H1 (cell line): ENCODE data around the gene PITRM1. TPM values are rescaled to one million over a fixed set of nuclear protein-coding genes. Genes with fewer than 3 reads are reported as not detected.

Source experiments
- CTCF ChIA-PET: fragments of 300-600 bp; sonication (Branson Sonifier 250); formaldehyde crosslinking; loops from one replicate; lab custom pipeline; 2021; ENCODE audit not compliant: partially characterized antibody; lab: Charles Lee
- POLR2A ChIA-PET: fragments of 300-600 bp; sonication (Branson Sonifier 250); formaldehyde crosslinking; loops from one replicate; lab custom pipeline; 2021; ENCODE audit warnings: inconsistent platforms; ENCODE audit not compliant: partially characterized antibody; lab: Charles Lee
- DNase-seq, 2 experiments: peaks; one replicate each; pipeline versions ENCODE4 v3.0.0 to v3.0.0-alpha.2; 2010 to 2022; ENCODE audit warnings: low spot score in 2 of 2, low read depth in 1 of 2, mixed read lengths in 1 of 2
- FAIRE-seq: peaks from 2 replicates; lab custom pipeline; 2011; peaks lifted over from hg19 to GRCh38; lab: Jason Lieb, UNC
- H2AFZ ChIP-seq: 2 replicates; pipeline ENCODE4 v1.8.1; 2012; ENCODE audit warnings: low read length, inconsistent platforms
- H2AK5ac ChIP-seq: 2 replicates; pipeline ENCODE4 v1.6.1; 2013; ENCODE audit warnings: low read depth, low read length
- H2BK120ac ChIP-seq: replicated peaks from 2 replicates; pipeline ENCODE3; 2013; ENCODE audit warnings: low read depth, low read length, inconsistent platforms
- H2BK12ac ChIP-seq: 2 replicates; pipeline ENCODE4 v1.6.1; 2013; ENCODE audit warnings: low read depth, low read length
- H2BK15ac ChIP-seq: 2 replicates; pipeline ENCODE4 v1.6.1; 2013; ENCODE audit warnings: low read length
- H2BK20ac ChIP-seq: 2 replicates; pipeline ENCODE4 v1.6.1; 2013; ENCODE audit warnings: low read length
- H2BK5ac ChIP-seq: 2 replicates; pipeline ENCODE4 v1.6.1; 2013; ENCODE audit warnings: low read depth, low read length
- H3K14ac ChIP-seq: 2 replicates; pipeline ENCODE4 v1.6.1; 2013; ENCODE audit warnings: inconsistent platforms; ENCODE audit not compliant: insufficient read length
- H3K18ac ChIP-seq: 2 replicates; pipeline ENCODE4 v1.6.1; 2013; ENCODE audit warnings: low read length; ENCODE audit errors: extremely low read depth
- H3K23ac ChIP-seq: 2 replicates; pipeline ENCODE4 v1.6.1; 2013; ENCODE audit warnings: inconsistent platforms; ENCODE audit not compliant: insufficient read length
- H3K23me2 ChIP-seq: 2 replicates; pipeline ENCODE4 v1.6.1; 2013; ENCODE audit warnings: low read depth, low read length
- H3K27ac ChIP-seq: 2 replicates; pipeline ENCODE4 v1.6.1; 2011; ENCODE audit warnings: low read depth, low read length, inconsistent platforms
- H3K27me3 ChIP-seq, 4 experiments: replicated peaks in 1 of 4; 1 replicate in 1 of 4; 2 replicates in 3 of 4; pipeline versions ENCODE4 v1.6.1 to v1.8.1; 2011 to 2013; ENCODE audit warnings: low read length in 3 of 4, mild to moderate bottlenecking in 3 of 4, inconsistent platforms in 2 of 4, mixed read lengths in 2 of 4, moderate library complexity in 1 of 4; ENCODE audit not compliant: control insufficient read depth in 3 of 4, insufficient read depth in 3 of 4; ENCODE audit errors: extremely low read depth in 1 of 4
- H3K36me3 ChIP-seq, 4 experiments: 2 replicates each; pipeline versions ENCODE4 v1.6.1 to v1.8.1; 2011 to 2013; ENCODE audit warnings: mild to moderate bottlenecking in 4 of 4, low read length in 3 of 4, moderate library complexity in 2 of 4, control low read depth in 1 of 4, inconsistent platforms in 1 of 4; ENCODE audit not compliant: insufficient read depth in 4 of 4, control insufficient read depth in 2 of 4
- H3K4ac ChIP-seq: replicated peaks from 2 replicates; pipeline ENCODE3; 2013; ENCODE audit warnings: low read length, low read depth, mixed read lengths, inconsistent platforms; ENCODE audit not compliant: insufficient read length
- H3K4me1 ChIP-seq, 4 experiments: replicated peaks in 1 of 4; 1 replicate in 1 of 4; 2 replicates in 3 of 4; pipeline versions ENCODE4 v1.6.1 to v1.8.1; 2011 to 2013; ENCODE audit warnings: low read length in 3 of 4, inconsistent platforms in 2 of 4, mixed read lengths in 1 of 4; ENCODE audit not compliant: insufficient read depth in 4 of 4, control insufficient read depth in 3 of 4
- H3K4me2 ChIP-seq, 2 experiments: 2 replicates each; pipeline versions ENCODE4 v1.6.1 to v1.8.1; 2011 to 2013; ENCODE audit warnings: low read depth in 2 of 2, low read length in 2 of 2, control low read depth in 1 of 2, inconsistent platforms in 1 of 2, mild to moderate bottlenecking in 1 of 2; ENCODE audit not compliant: insufficient read depth in 1 of 2
- H3K4me3 ChIP-seq, 4 experiments: fragments of 200-600, 300-600 bp in 1 of 4; sonication (generic), shearing (Covaris generic), sonication (Bioruptor Twin) in 1 of 4; 2 replicates each; pipeline versions ENCODE4 v1.5.1 to v1.8.1; 2011 to 2016; ENCODE audit warnings: low read length in 4 of 4, low read depth in 3 of 4, control low read depth in 2 of 4, inconsistent platforms in 2 of 4, mild to moderate bottlenecking in 2 of 4, mixed read lengths in 1 of 4, moderate library complexity in 1 of 4; ENCODE audit not compliant: insufficient read depth in 2 of 4; ENCODE audit errors: extremely low read depth in 1 of 4
- H3K56ac ChIP-seq: replicated peaks from 2 replicates; pipeline ENCODE3; 2013; ENCODE audit warnings: low read depth, mild to moderate bottlenecking, mixed read lengths, low read length, inconsistent platforms; ENCODE audit not compliant: insufficient read length
- H3K79me1 ChIP-seq: 2 replicates; pipeline ENCODE4 v1.6.1; 2013; ENCODE audit warnings: low read depth, low read length, control low read depth
- H3K79me2 ChIP-seq, 2 experiments: 2 replicates each; pipeline versions ENCODE4 v1.6.1 to v1.8.1; 2012 to 2013; ENCODE audit warnings: low read length in 2 of 2, mild to moderate bottlenecking in 2 of 2, inconsistent platforms in 1 of 2; ENCODE audit not compliant: insufficient read depth in 2 of 2, control insufficient read depth in 1 of 2
- H3K9ac ChIP-seq, 4 experiments: replicated peaks in 1 of 4; 1 replicate in 1 of 4; 2 replicates in 3 of 4; pipeline versions ENCODE4 v1.6.1 to v1.8.1; 2011 to 2013; ENCODE audit warnings: low read depth in 3 of 4, low read length in 3 of 4, control low read depth in 2 of 4, mild to moderate bottlenecking in 2 of 4, moderate library complexity in 2 of 4, inconsistent platforms in 1 of 4; ENCODE audit errors: extremely low read depth in 1 of 4
- H3K9me3 ChIP-seq, 2 experiments: 2 replicates each; pipeline versions ENCODE4 v1.6.1 to v1.8.1; 2012 to 2013; ENCODE audit warnings: mild to moderate bottlenecking in 2 of 2, moderate library complexity in 2 of 2, control low read depth in 1 of 2, inconsistent platforms in 1 of 2, low read depth in 1 of 2, low read length in 1 of 2, mixed read lengths in 1 of 2; ENCODE audit not compliant: insufficient read depth in 2 of 2
- H4K20me1 ChIP-seq, 2 experiments: replicated peaks in 1 of 2; 2 replicates each; pipeline versions ENCODE3 to v1.8.1; 2011 to 2013; ENCODE audit warnings: inconsistent platforms in 2 of 2, low read length in 2 of 2, mild to moderate bottlenecking in 1 of 2; ENCODE audit not compliant: insufficient read depth in 2 of 2, control insufficient read depth in 1 of 2
- H4K5ac ChIP-seq: 2 replicates; pipeline ENCODE4 v1.6.1; 2013; ENCODE audit warnings: low read length, low read depth, mixed read lengths, inconsistent platforms; ENCODE audit not compliant: insufficient read length
- H4K8ac ChIP-seq: 2 replicates; pipeline ENCODE4 v1.8.0; 2013; ENCODE audit warnings: mild to moderate bottlenecking, moderate library complexity, low read length, inconsistent platforms; ENCODE audit not compliant: insufficient read depth; ENCODE audit errors: extremely low read depth
- H4K91ac ChIP-seq: replicated peaks from 2 replicates; pipeline ENCODE3; 2013; ENCODE audit warnings: low read length, mixed read lengths, inconsistent platforms; ENCODE audit not compliant: insufficient read length
- CBX5 ChIP-seq: fragments of 300-800, 300-1000 bp; sonication (generic); IDR thresholded peaks from 2 replicates; pipeline ENCODE4 v1.7.1; 2016; ENCODE audit warnings: antibody characterized with exemption, low read length, low read depth
- CTCF ChIP-seq, 3 experiments: IDR thresholded peaks; 1 replicate in 2 of 3; 2 replicates in 1 of 3; pipeline versions ENCODE4 v1.5.1 to v1.6.1; 2011; ENCODE audit warnings: low read length in 3 of 3, mild to moderate bottlenecking in 3 of 3, inconsistent platforms in 2 of 3, low read depth in 1 of 3, moderate library complexity in 1 of 3; ENCODE audit not compliant: insufficient read depth in 1 of 3; ENCODE audit errors: control extremely low read depth in 1 of 3
- EZH2 ChIP-seq: fragments of 200-600 bp; sonication (generic); IDR thresholded peaks from 2 replicates; pipeline ENCODE4 v1.7.1; 2012; ENCODE audit warnings: low read depth, mild to moderate bottlenecking, moderate library complexity, low read length, inconsistent platforms; ENCODE audit not compliant: severe bottlenecking
- MAX ChIP-seq: IDR thresholded peaks from 2 replicates; pipeline ENCODE4 v1.6.1; 2012; ENCODE audit warnings: inconsistent platforms
- NANOG ChIP-seq: IDR thresholded peaks from 2 replicates; pipeline ENCODE4 v1.6.1; 2011; ENCODE audit warnings: low read length, low read depth, mild to moderate bottlenecking, inconsistent platforms; ENCODE audit not compliant: insufficient read depth, poor library complexity, severe bottlenecking
- SP4 ChIP-seq: IDR thresholded peaks from 2 replicates; pipeline ENCODE4 v1.6.1; 2012; ENCODE audit warnings: low read length, inconsistent platforms
- SUZ12 ChIP-seq: fragments of 200-600 bp; sonication (generic); IDR thresholded peaks from 2 replicates; pipeline ENCODE4 v1.6.1; 2012; ENCODE audit warnings: mild to moderate bottlenecking, inconsistent platforms, low read length, moderate library complexity, mixed read lengths
- TAF7 ChIP-seq: optimal IDR thresholded peaks from 2 replicates; pipeline ENCODE3; 2011; ENCODE audit warnings: low read depth, mild to moderate bottlenecking, inconsistent platforms, low read length, moderate library complexity, borderline replicate concordance
- WGBS, 2 experiments: shearing (Covaris generic) in 1 of 2; methylation state at CpG; one replicate each; pipeline versions ENCODE4 v1.1.6 to v1.1.7; 2013 to 2015; ENCODE audit warnings: low lambda C conversion rate in 2 of 2, mixed read lengths in 2 of 2, inconsistent platforms in 1 of 2, low coverage in 1 of 2, missing lambda C conversion rate in 1 of 2; ENCODE audit not compliant: insufficient replicate concordance in 2 of 2, insufficient coverage in 1 of 2, insufficient read length in 1 of 2; ENCODE audit errors: extremely low coverage in 1 of 2, missing lambda C conversion rate in 1 of 2; 5-methylcytosine and 5-hydroxymethylcytosine counted together
- polyA plus RNA-seq, 7 experiments: library from polyadenylated mRNA; depleted of rRNA in 3 of 7; stranded (reverse) in 5 of 7; unstranded in 2 of 7; fragments of >200 nt in 5 of 7; fragments of 200-250 nt in 2 of 7; gene quantifications; 1 replicate in 5 of 7; 2 replicates in 1 of 7; 4 replicates in 1 of 7; pipeline versions ENCODE4 v1.2.1 to v1.2.3, GENCODE V29; 2011 to 2013; ENCODE audit warnings: missing spikeins in 2 of 7, mixed read lengths in 2 of 7
- total RNA-seq: library from RNA; stranded (reverse); fragmentation: NEBNext Ultra II Directional; extraction: Animal tissue kit (Norgen Biotek cat#: 25700); gene quantifications from 2 replicates; pipeline ENCODE4 v1.2.1, GENCODE V29; 2021

PITRM1 gene
- total and polyA plus RNA-seq, 2 of the 8 experiments (the other 6 are each of a cell fraction or from before 2014, with no cell fraction given) = 18.6 to 31.5 TPM

GRCh38 chr10:3132036-3133025 lies 40.3 kb downstream of the PITRM1 start:
- Histone ChIP-seq H3K36me3 (peaks cover 18 to 77% (median 61%) of the 10 kb centered on the region in 4 experiments), H2AK5ac (no peak overlapping the region), H2BK20ac (no peak overlapping the region), H3K4me3 (no peak overlapping the region), H2BK12ac (no peak overlapping the region), H3K4ac (no peak overlapping the region), H4K5ac (no peak overlapping the region), H3K4me1 (no peaks in the 10 kb centered on the region), H3K18ac (no peak overlapping the region), H3K56ac (no peak overlapping the region), H4K20me1 (no peaks in the 10 kb centered on the region), H2BK5ac (no peak overlapping the region), H3K9me3 (no peaks in the 10 kb centered on the region), H3K23me2 (no peaks in the 10 kb centered on the region), H3K23ac (no peak overlapping the region), H4K91ac (no peak overlapping the region), H2BK120ac (no peak overlapping the region), H4K8ac (no peak overlapping the region), H2AFZ (no peak overlapping the region), H3K79me2 (no peaks in the 10 kb centered on the region), H3K14ac (no peak overlapping the region), H2BK15ac (no peak overlapping the region), H3K27me3 (no peaks in the 10 kb centered on the region), H3K4me2 (no peak overlapping the region), H3K79me1 (no peaks in the 10 kb centered on the region), H3K9ac (no peak overlapping the region), H3K27ac (no peak overlapping the region)
- FAIRE-seq = no peak
- ChIA-PET POLR2A (interaction anchor here (0.8 kb wide), 1 partner anchor 10 kb away, joined by 3 read pairs; no protein-coding TSS in a partner anchor), CTCF (interaction anchor here (1.7 to 7.5 kb wide), 2 partner anchors 8 to 12 kb away, joined by 4 to 47 read pairs; no protein-coding TSS in a partner anchor)
- no peak for DNase-seq
- WGBS, 2 experiments = 92% methylated on average over 22 of the region's 22 CpGs; no CpG with 5 or more reads in 1 of the 2 experiments
- TF ChIP-seq EZH2 = no peak
- TF ChIP-seq SUZ12 = no peak
- TF ChIP-seq NANOG = no peak
- TF ChIP-seq TAF7 = no peak
- no peak for TF ChIP-seq CTCF (IDR thresholded peaks at IDR 0.05; ENCODE audit: control extremely low read depth in 1 of 3, insufficient read depth in 1 of 3, low read depth in 1 of 3, low read length in 3 of 3)
- TF ChIP-seq SP4 = no peak
- TF ChIP-seq MAX = no peak
- no peak for TF ChIP-seq CBX5
